SK-N-SH (cell line): ENCODE data around the gene AWAT2.

Source experiments
- EP300 ChIP-seq, 2 experiments: IDR thresholded peaks; 2 replicates each; pipeline versions ENCODE4 v1.4.0 to v1.6.1; 2012; ENCODE audit warnings: borderline replicate concordance in 1 of 2, low read depth in 1 of 2, low read length in 1 of 2
- JUND ChIP-seq: IDR thresholded peaks from 2 replicates; pipeline ENCODE4 v1.4.0; 2012
- NFIC ChIP-seq: IDR thresholded peaks from 2 replicates; pipeline ENCODE4 v1.4.0; 2012; ENCODE audit warnings: borderline replicate concordance
- POLR2AphosphoS5 ChIP-seq: IDR thresholded peaks from 2 replicates; pipeline ENCODE4 v1.6.1; 2012; ENCODE audit warnings: low read depth, low read length
- RAD21 ChIP-seq: IDR thresholded peaks from 2 replicates; pipeline ENCODE4 v1.6.1; 2012; ENCODE audit warnings: mild to moderate bottlenecking, low read length
- TAF1 ChIP-seq: IDR thresholded peaks from 2 replicates; pipeline ENCODE4 v1.6.1; 2012; ENCODE audit warnings: low read depth, mild to moderate bottlenecking, low read length, moderate library complexity, borderline replicate concordance
- TEAD4 ChIP-seq: IDR thresholded peaks from 2 replicates; pipeline ENCODE4 v1.4.0; 2012; ENCODE audit warnings: mild to moderate bottlenecking, borderline replicate concordance; ENCODE audit not compliant: insufficient read depth
- USF2 ChIP-seq: fragments of 150-350 bp; IDR thresholded peaks from 2 replicates; pipeline ENCODE4 v1.6.1; 2017; ENCODE audit warnings: antibody characterized with exemption, low read length, low read depth, borderline replicate concordance
- YY1 ChIP-seq: IDR thresholded peaks from 2 replicates; pipeline ENCODE4 v1.4.0; 2012; ENCODE audit warnings: low read depth, mild to moderate bottlenecking
- TF ChIP-seq, protein P1 (sequence below): fragments of 200-600 bp; sonication (generic); IDR thresholded peaks from 2 replicates; pipeline ENCODE4 v1.6.1; 2017; ENCODE audit warnings: antibody characterized with exemption, mild to moderate bottlenecking, moderate library complexity

DNA sequence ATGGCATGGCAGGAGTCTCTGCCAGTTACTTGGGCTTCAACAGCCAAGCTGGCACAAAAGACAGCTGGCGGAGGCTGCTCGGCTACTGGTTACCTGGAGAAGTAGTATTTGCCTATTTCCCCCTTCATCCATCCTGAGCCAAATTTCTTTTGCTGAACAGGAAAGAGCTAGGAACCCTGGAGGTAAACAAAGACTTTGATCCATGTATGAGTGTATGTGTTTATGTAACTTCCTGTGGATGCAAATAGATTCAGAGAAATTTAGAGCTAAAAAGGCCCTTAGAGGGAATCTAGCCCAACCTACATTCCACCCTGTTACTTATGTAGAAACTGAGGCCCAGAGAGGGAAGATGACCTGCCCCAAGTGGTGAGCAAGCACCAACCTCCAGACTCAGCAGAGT lies 11.2 kb downstream of the AWAT2 start:
- no peak for TF ChIP-seq POLR2AphosphoS5
- no peak for TF ChIP-seq EP300 (IDR thresholded peaks at IDR 0.05; ENCODE audit: borderline replicate concordance in 1 of 2, low read depth in 1 of 2, low read length in 1 of 2)
- TF ChIP-seq, protein P1, sequence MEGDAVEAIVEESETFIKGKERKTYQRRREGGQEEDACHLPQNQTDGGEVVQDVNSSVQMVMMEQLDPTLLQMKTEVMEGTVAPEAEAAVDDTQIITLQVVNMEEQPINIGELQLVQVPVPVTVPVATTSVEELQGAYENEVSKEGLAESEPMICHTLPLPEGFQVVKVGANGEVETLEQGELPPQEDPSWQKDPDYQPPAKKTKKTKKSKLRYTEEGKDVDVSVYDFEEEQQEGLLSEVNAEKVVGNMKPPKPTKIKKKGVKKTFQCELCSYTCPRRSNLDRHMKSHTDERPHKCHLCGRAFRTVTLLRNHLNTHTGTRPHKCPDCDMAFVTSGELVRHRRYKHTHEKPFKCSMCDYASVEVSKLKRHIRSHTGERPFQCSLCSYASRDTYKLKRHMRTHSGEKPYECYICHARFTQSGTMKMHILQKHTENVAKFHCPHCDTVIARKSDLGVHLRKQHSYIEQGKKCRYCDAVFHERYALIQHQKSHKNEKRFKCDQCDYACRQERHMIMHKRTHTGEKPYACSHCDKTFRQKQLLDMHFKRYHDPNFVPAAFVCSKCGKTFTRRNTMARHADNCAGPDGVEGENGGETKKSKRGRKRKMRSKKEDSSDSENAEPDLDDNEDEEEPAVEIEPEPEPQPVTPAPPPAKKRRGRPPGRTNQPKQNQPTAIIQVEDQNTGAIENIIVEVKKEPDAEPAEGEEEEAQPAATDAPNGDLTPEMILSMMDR, result no peak
- no peak for TF ChIP-seq YY1
- no peak for TF ChIP-seq NFIC
- no peak for TF ChIP-seq TAF1
- TF ChIP-seq RAD21, result no peak
- no peak for TF ChIP-seq JUND
- TF ChIP-seq TEAD4, result no peak
- no peak for TF ChIP-seq USF2
